Islet of Langerhans (tissue), 1 donor: ENCODE measurements around the gene KIAA1671.

Experiments
- FAIRE-seq: peaks from one replicate; lab custom pipeline; 2011; peaks lifted over from hg19 to GRCh38; lab: Jason Lieb, UNC

Gene KIAA1671

GRCh38 chr22:24981656-24982055, 29.1 kb downstream of the KIAA1671 start:
- no peak for FAIRE-seq

- FAIRE-seq: no peak
Observed at GRCh38 chr22:24982301-24983056, 30.0 kb downstream of the KIAA1671 start.

DNA sequence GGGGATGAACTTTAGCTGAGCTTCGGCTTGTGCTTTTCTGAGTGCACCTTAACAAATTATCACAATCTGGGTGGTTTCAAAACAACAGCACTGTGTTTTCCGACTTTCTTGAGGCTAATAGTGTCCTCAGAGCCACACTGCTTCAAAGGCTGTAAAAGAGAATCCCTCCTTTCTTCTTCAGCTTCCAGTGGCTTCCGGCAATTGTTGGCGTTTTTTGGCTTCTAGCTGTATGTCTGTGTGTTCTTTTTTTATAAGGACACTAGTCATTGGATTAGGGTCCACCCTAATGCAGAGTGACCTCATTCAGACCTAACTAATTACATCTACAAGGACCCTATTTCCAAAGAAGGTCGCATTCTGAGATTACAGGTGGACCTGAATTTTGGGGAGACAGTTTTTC, 30.6 kb downstream of the KIAA1671 start:
- FAIRE-seq: no peak

GRCh38 chr22:24984122-24984521, 31.6 kb downstream of the KIAA1671 start:
- no peak for FAIRE-seq

DNA sequence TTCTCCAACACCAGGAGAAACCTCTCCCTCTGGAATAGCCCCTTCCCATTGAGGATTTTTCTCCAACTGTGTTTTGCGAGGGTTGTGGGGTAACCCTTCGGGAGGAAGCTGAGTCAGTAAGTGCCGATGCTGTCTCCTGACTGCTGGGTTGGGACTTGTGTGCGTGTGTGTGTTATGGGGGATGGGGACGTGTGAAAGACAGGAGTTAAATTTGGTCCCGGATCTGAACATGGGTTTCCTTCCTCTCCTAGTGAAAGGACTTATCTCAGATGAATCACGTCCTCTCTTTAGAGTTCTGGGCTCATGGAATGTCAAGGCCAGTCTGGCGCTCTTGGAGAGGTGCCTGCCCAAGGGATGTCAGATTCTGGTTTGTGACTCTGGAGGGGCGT, 33.3 kb downstream of the KIAA1671 start:
- FAIRE-seq: no peak

DNA sequence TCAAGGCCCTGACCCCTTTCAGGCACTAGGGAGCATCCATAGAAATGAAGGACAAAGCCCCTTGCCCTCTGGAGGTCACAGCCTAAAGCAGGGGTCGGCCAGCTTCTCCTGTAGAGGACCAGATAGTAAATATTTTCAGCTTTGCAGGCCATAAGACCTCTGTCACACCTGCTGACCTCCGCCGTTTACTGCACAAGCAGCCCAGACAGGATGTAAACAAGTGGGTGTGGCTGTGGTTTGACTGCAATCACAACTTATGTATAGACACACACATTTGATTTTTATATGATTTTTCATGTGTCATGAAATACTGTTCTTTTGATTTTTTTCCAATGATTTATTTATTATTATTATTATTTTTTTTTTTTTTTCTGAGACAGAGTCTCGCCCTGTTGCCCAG, 34.3 kb downstream of the KIAA1671 start:
- no peak for FAIRE-seq

DNA sequence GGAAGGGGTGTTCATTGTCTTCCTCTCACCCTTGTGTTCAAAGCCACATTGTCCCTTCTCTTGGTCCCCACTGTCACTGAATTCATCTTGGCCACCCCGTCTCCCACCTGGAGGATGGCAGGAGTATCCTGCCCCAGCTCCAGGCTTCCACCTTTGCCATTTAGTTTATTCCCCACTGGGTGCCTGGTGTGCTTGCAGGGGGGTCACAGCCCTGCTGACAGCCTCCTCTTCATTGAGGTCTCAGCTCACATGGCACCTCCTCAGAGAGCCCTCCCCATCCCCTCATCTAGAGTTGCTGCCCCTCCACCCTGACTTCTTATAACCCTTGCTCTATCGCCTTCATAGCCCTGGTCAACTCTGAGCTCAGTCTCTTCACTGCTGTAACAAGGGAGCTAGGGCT, 36.6 kb downstream of the KIAA1671 start:
- no peak for FAIRE-seq

GRCh38 chr22:24989541-24989951, 37.0 kb downstream of the KIAA1671 start:
- no peak for FAIRE-seq

DNA sequence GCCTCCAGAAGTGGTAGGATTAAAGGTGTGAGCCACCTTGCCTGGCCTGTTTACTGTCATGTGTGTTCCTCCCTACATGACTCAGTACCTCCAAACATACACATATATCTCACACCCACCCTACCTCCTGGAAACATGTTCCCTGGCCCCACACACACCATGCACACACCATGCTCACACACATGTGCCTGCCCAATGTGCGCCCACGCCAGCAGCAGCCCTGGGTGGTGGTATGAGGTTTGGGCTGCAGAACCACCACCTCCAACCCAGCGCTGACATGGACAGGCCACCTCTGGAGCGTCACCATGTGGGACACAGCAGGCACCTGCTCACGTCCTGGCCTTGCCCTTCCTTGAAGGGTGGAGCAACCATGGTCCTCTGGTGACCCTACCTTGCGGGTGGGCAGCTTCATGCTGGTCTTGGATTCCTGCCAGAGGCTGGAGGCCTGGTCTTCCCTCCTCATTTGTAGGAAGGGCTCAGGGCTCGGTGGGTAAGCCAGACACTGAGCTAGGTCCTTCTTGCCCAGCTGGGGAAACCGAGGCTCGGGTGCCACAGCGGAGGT, 37.9 kb downstream of the KIAA1671 start:
- FAIRE-seq: no peak

- FAIRE-seq: no peak
Observed at GRCh38 chr22:24992946-24993345, 40.4 kb downstream of the KIAA1671 start.

- FAIRE-seq: no peak
Observed at GRCh38 chr22:24994070-24994763, 41.7 kb downstream of the KIAA1671 start.

DNA sequence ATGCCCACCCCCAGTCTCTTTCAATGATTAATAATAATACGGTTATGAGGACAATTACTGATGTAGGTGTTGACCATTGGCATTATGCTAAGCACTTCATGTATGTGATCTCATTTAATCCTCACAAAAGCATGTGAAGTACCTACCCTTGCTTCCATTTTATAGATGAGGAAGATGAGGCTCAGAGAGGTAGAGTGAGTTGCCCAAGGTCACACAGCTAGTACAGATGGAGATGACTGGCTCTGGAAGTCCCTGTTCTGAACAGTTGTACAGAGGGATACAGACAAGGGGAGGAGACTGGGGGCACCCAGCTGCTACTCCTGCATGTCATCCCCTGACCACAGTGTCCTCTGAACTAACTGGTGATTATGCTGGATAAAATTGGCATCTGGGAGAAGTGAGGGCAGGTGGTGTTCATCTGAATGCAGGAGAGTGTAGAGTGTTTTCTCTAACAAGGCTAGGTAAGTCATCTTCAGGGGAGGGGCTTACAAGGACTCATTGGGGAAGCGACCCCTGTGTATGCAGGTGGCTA, 43.2 kb downstream of the KIAA1671 start:
- no peak for FAIRE-seq

DNA sequence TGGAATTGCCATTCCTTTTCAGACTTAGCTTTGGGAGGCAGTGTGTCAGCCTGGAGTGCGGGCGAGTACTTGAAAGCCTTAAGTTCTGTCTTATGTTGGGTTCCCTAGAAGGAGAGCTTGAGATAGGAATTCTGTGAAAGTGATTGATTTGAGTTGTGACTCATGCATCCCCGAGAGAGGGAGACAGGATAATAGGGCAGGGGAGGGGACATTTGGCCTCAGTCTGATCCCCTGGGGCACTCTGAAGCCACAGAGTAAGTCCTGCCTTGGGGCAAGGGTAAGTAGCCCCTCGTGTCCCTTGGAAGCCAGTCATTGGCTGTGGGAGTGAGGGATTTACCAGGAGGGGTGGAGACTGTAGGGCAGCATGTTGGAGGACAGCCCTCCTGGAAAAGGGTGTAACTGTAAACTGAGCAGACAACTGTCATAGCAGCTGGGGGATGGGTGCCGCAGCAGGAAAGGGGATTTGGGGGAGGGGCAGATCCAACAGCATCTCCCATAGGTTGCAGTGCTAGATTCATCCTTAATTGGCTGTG, 44.0 kb downstream of the KIAA1671 start:
- FAIRE-seq: no peak

DNA sequence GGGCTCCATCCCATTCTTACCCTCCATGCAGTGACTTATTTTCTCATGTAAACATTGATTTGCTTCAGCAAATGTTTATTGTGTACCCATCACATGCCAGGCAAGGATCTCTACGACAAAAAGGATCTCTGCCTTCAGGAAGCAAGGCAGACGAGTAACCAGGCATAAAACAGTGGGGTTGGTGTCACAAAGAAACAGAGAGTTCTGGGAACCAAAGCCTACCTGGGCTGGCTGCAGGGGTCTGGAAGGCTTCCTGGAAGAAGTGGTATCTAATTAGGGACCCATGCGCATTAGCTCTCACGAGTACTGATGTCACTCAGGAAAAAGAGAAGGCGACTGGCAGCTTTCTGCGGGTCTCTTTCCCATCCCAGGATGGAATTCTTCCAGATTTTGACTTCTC, 44.5 kb downstream of the KIAA1671 start:
- no peak for FAIRE-seq

GRCh38 chr22:25000686-25001085, 48.2 kb downstream of the KIAA1671 start:
- no peak for FAIRE-seq

- no peak for FAIRE-seq
Observed at GRCh38 chr22:25002241-25002985, 49.9 kb downstream of the KIAA1671 start.

- FAIRE-seq: no peak
Observed at GRCh38 chr22:25006354-25006753, 53.8 kb downstream of the KIAA1671 start.

GRCh38 chr22:25007444-25008106, 55.1 kb downstream of the KIAA1671 start:
- FAIRE-seq: no peak

- no peak for FAIRE-seq
Observed at GRCh38 chr22:25008666-25009065, 56.1 kb downstream of the KIAA1671 start.

DNA sequence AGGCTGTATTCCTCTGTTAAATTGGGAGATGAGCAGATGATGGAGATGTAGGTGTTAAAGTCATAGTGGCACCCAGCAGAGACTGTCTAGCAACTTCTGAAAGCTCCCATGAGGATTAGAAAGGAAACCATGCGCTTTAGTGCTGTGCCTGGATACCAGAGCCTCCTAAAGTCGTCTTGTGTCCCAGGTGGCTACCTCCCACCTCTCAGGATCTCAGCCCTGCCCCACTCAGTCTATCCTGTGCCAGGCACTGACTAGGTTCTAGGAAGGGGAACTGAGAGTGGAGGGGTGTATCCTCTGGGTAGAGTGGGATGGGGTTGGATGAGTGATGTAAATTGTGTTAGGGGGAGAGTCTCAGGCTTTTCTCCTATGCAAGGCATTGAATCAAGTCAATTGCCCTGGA, 60.2 kb downstream of the KIAA1671 start:
- no peak for FAIRE-seq

DNA sequence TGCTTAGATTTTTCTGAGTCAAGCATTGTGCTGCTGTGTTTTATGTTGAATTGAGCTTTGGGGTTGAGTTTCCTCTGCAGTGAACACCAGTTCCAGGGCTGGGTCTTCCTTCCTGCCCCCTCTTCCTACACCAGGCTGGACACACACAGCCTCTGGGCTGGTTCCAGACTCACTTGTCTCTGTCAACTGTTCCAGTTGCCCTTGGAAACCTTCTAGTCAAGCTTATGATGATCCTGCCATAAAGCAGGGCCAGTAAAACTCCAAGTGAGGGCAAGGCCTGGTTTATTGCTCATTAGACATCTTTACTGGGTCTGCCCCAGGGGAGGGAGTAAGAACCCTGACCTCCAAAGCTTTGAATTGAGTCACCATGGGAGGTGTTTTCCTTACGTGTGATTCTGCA, 61.1 kb downstream of the KIAA1671 start:
- no peak for FAIRE-seq
